LoVo (cell line): ENCODE measurements around the gene SERTAD2.
A peak's percentile ranks its signal among the peaks of the same experiment; 100 is the strongest.

Experiments used
- DNase-seq: peaks from one replicate; pipeline ENCODE4 v3.0.0-alpha.2; 2016; ENCODE audit warnings: low spot score

Gene SERTAD2

GRCh38 chr2:64675860-64676259, 22.1 kb upstream of the SERTAD2 start:
- DNase-seq: no peak

DNA sequence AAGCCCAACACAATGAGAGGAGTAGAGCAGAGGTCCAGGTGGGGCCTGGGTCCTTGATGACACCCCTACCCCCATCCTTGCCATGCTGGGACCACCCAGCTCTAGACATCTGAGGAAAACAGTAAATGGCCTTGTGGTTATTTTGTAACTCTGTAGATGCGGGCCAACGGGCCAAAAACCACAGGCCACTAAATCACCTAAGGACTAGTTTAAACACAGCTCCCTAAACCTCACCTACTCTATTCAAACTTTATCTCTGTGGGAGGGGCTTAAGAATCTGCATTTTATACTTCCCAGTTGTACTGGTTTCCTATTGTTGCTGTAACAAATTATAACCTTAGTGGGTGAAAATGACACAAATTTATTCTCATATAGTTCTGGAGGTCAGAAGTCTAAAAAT, 19.0 kb upstream of the SERTAD2 start:
- no peak for DNase-seq

- no peak for DNase-seq
These were observed 16.3 kb upstream of the SERTAD2 start for GRCh38 chr2:64670047-64670446.

DNA sequence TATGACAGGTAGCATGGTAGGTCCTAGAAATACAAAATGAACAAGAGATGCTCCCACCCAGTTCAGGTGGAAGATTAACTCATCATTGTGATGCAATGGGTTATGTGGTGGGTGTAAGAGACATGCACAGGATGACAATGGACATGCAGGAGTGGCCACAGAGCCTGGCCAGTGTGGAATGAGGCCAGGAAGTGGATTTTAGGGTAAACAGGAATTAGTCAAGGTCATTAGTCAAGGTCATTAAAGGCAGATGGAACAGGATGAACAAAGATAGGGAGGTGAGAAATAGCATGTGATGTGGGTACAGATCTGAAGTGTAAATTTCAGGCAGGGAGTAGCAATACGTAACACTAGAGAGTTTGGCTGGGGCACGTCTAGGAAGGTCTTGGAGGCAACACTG, 15.6 kb upstream of the SERTAD2 start:
- no peak for DNase-seq

DNA sequence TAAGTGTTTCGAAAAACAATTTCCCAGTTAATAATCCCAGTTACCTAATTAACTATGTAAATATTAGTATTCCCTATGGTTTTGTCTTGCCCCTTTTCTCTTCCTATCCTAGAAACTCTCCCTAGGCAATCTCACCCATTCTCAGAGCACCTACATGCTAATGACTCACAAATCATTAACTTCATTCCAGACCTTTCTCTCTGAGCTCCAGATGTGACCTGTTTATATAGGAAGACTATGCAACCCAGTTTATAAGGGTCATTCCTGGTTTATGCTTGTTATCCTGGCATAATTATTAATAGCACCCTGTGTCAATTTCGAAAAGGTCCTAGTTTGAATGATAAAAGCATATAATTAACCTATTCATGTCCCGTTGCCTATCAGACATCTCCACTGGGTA, 14.8 kb upstream of the SERTAD2 start:
- DNase-seq: no peak

DNA sequence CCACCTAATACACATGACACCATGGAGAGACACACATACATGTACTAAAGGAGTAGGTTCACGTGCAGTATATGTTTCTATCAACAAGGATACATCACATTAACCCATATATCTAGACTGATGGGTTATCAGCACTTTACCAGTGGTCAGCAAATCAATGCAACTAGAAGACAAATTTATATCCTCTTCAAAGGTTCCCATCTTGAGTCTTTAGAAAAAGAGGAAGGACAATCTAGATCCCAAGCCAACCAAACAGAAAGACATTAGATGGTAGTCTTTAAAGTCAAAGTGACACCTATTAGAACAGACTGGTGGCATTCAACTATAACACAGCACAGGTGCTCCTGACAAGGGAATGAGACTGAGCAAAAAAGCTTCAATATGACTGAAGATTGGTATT, 13.8 kb upstream of the SERTAD2 start:
- DNase-seq: no peak

DNA sequence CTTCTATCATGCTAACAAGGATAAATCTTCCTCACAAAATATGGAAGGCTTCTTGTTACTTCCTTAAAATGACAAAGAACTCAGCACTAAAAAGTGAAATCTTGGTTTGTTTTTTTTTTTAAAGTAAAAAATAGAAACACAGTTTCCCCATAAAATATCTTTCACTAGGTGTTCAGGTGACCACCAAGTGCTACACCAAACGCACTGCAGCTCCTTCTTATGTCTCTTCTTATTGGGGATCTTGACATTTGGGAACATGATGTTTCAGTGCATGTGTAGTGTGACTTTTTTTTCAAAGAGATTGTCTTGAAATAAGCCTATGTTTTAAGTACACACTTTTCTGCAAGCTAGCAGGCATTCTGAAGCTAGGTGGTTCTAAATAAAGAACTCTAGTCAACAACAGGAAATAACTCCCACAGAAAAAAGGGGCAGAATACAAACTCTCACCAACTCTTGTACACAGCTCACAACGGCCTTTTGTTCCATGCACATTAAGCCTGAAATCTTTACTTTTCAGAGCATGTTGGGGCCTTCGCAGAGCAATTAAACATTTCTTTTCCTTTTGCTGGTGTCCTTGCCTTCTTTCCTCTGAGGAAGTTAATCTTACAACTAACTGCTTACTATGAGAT, 13.2 kb upstream of the SERTAD2 start:
- DNase-seq: no peak

- DNase-seq: no peak
These were observed 12.0 kb upstream of the SERTAD2 start for GRCh38 chr2:64665709-64666108.

DNA sequence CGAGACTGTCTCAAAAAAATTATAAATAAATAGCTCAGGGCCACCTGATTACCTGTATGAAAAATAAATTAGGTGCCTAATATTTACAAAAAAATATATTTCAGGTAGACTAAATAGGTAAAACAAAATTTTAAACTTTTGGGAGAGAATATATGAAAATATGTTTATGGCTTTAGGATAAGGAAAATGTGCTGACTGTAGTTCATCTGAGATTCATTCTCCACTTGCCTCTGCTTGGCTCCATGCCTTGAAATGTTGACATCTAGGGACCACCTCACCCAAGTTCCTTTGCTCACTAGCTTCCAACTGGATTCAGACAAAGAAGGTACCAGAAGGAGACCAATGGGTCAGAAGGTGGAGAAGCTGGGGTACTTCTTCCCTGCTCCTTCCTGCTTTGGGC, 9.7 kb upstream of the SERTAD2 start:
- DNase-seq: no peak

DNA sequence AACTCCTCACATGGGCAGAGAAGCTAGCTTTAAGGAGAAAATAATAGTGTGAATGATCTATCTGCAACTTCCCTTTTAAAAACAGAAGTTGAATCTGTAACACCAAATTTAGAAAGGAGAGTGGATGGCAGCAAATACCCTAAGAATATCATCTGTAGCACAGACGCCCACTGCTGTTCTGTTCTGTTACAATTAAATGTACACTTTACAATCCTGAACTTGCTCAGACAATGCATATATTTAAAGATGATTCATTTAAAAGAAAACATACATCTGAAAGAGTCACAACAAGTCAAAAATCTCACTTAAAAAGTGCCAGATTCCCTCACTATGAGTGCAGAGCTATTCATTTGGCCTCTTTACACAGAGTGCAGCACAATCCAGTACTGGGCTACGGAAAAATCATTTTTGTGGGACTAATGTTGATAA, 8.0 kb upstream of the SERTAD2 start:
- DNase-seq: no peak

DNA sequence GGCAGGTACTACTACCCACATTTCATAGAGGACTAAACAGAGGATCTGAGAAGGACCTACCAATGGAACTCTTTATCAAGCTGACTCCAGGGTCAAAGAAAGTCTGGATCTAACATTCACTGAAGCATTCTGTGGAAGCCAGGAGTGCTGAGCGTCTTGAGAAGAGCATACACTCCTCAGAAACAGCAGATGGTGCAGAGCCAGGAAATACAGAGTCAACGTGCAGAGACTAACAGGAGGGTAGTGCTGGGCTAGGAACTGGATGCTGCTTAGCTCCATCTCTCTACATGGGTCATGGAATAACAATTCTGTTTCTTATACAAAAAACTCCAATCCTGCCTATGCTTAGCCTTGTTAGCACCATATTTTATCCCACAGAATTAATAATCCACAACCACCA, 5.5 kb upstream of the SERTAD2 start:
- DNase-seq: no peak

DNA sequence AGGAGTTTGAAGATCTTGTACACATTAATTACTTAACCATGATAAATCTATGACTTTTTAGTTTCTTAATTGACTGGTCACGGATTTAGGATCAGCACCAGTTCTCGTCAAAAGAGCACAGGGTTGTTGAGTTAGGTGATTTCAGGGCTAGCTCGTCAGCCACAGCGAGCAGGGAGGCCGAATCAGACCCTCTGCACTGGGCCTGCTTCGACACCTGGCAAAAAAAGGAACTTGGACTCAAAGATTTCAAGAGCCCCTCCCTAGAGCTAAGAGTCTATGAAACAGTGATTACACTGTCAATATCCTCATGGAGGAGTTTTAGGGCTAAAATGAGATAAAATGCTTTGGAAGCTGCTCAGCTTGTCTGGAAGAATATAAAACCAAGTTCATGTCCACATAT, 4.6 kb upstream of the SERTAD2 start:
- DNase-seq: no peak

- no peak for DNase-seq
These were observed 3.7 kb upstream of the SERTAD2 start for GRCh38 chr2:64657411-64657810.

DNA sequence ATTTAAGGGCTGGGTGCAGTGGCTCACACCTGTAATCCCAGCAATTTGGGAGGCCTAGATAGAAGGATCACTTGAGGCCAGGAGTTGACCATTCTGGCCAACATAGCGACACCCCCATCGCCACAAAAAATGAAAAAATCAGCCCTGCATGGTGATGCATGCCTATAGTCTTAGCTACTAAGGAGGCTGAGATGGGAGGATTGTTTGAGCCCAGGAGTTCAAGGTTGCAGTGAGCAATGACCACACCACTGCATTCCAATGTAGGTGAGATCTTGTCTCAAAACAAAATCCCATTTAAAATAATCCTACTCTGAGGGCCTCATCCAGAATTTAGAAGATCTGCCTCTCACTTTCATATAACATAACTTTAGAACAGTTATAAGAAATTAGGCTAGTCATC, 2.7 kb upstream of the SERTAD2 start:
- DNase-seq: no peak

- no peak for DNase-seq
These were observed 2.2 kb upstream of the SERTAD2 start for GRCh38 chr2:64655873-64656272.

- peak; percentile 49 for DNase-seq
These were observed 1.4 kb upstream of the SERTAD2 start for GRCh38 chr2:64655018-64655664.

DNA sequence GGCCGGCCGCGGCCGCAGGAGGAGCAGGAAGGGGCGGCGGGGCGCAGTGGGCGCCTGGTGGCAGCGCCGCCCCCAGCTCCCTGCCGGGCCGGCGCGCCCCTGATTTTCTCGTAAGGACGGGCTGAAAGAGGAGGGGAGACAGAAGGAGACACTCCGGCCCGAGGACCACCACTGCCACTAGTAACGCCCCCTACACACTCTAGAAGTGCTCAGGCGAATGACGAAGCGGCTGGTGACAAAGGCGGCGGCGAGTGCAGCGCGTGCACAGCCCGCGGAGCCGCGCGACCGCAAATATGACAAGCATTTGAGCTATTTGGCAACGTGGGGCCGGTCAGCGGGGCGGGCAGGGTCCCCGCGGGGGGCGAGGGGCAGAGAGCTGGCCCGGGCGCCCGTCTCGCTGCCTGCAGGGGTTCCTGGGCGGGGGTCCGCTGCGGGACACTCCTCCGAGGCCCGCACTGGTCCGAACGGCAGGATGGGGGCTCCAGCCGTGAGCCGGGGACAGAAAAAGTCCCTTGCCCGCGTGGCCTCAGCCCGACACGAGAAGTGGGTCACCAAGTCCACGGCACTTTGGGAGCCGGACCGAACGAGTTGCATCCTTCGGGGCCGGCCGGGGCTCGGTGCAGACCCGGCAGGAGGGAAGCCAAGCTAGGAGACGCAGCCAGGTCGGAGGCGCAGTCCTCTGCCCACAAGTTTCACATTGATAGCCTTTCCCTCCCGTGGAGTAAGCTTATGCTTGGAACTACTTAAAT, 524 bp upstream of the SERTAD2 start:
- peak; percentile 78 for DNase-seq

- DNase-seq: peak; percentile 43
These were observed 1.2 kb downstream of the SERTAD2 start for GRCh38 chr2:64652231-64653108.

DNA sequence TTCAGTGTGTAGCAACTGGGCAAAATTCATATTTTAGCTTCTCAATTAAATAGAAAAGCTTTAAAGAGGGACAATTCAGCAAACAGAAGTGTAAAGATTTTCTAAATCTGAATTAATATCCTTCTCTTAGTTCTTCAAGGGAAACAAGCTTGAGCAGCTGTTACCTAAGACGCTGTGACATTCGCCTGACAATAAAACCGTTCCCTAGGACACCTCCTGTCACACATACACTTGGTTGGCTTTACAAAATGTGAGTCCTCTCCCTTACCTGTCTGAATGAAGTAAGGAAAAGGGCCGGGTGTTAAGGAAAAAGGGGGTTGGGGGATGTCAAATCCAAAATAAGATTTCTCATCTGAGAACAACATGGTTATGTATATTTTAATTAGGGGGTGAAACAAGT, 2.1 kb downstream of the SERTAD2 start:
- no peak for DNase-seq

GRCh38 chr2:64650722-64651338, 2.9 kb downstream of the SERTAD2 start:
- DNase-seq: peak; percentile 70

GRCh38 chr2:64650296-64650695, 3.4 kb downstream of the SERTAD2 start:
- DNase-seq: no peak

DNA sequence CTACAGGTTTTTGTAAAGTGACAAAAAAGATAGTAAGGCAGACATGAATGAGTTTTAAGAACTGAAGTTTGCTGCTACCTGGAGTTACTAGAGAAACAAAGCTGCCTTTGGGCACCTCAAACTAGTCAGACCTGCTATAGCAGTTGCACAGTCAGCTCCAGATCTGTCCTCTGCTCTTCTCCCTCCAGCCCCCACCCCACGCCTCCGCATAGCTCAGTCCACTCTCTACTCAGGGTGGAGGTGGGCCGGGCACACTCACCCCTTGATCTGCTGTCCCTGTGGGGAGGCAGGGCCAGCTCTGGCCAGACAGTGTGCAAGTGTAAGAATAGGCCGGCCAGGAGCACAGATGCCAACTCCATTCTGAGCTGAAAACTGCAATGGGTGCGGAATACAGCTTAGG, 4.1 kb downstream of the SERTAD2 start:
- DNase-seq: peak; percentile 32
